GM18868 (cell line): Measurements from ENCODE around the gene MELTF.
"Not testable (repeated sequence)": the region's sequence is repeated elsewhere in the genome, so short reads cannot be mapped to it uniquely, and the experiment has no call there.

ENCODE experiments used
- ATAC-seq: cut with Tn5 transposase; IDR thresholded peaks from one replicate; pipeline ENCODE4 v1.9.1; 2021; ENCODE audit warnings: mild to moderate bottlenecking, moderate library complexity; ENCODE audit not compliant: unreplicated experiment

MELTF gene

DNA sequence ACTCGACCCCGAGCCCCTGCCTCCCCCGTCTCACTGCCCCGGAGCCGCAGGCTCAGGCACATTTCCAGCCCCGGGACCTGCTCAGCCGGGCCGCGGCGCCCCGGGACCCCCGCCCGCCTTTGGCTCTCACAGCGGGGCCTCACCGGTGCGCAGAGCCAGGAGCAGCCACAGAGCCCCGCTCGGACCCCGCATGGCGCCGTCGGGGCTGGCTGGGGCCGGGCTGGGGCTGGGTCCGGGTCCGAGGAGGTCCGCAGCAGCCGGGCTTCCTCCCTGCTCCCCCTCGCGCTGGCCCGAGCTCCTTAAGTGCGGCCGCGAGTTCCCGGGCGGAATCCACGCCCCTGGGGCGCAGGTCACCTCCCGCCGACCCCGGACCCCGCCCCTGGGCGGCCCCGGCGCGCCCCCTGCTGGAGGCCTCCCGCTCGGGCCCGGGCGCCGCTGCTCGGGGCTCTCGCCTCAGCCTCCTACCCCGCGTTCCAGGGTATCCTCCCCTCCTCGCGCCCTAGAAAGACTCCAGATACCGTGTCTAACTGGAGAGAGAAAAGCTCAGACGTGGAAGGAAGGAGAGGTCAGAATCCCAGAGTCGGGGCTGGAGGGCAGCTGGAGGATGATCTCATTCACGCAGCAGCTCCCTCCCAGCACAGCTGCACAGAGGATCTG, at the start of gene MELTF:
Gene MELTF (minus strand): TSS at position 307 of the 657 bp plus-strand sequence. CDS start 115 bp downstream, at position 192.
- peak; percentile 70 for ATAC-seq

DNA sequence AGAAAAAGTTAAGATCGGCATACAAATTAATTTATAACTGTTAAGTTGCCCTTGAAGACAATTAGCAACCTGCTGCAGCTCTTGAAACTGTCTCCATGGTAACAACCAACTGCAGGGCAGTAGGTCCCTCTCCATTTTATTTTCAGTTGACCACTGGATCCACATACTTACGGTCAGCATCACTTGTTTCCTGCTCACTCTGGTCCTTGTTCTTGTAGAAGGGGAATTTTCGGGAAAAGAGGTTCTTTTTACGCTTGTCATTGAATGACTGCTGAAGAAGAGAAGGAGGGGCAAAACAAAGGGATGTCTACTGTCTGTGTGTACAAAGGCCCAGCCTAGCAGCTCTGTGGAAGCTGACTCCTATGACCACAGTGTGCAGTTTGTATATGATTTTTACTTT, 46.8 kb upstream of the MELTF start:
- no peak for ATAC-seq

DNA sequence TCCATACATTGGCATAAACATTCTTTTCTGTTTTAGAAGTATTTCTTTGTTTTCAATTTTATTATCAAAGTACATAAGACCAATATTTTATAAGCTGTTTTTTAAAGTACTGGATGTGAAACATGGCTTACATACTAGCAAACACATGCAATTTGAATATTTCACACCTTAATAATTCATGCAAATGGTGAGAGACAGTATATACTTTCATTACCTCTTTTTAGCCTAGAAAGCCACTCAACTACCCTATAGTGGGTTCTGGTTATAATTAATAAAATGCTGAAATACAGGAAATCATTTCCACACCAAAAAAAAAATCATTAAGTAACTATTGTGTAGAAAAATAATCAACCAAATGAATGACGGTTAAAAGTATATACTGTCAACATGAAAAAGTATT, 38.5 kb upstream of the MELTF start:
- no peak for ATAC-seq

DNA sequence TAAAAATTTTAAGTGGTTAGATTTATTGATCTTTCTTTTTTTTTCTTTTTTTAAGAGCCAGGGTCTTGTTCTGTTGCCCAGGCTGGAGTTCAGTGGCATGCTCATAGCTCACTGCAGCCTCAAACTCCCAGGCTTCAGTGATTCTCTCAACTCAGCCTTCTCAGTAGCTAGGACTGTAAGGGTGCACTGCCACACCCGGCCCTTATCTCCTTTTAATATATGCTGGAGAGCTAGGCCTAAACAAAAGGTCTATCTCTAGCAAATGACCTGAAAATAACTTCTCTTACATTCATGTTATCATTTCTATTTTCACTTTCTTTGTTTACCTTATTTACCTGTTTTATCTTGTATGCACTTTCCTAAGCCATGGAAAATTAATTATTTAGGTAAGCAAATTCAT, 35.2 kb upstream of the MELTF start:
- no peak for ATAC-seq

DNA sequence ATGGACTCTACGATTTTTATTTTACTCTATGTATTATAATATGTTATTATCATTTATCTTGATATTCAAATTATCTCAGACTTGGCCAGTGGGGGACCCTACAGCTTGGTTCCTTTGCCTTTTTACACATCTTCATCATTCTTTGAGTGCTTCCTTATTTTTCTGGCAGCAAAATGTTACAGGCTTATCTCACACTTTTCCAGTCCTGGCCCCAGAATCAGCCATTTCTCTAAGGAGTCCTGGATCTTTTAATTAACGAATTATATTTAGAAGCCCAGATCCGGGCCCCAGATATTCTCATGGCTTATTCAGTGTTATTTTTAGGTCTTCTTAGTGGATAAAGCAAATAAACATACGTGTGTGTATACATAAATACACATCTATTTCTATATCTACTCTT, 32.8 kb upstream of the MELTF start:
- no peak for ATAC-seq

DNA sequence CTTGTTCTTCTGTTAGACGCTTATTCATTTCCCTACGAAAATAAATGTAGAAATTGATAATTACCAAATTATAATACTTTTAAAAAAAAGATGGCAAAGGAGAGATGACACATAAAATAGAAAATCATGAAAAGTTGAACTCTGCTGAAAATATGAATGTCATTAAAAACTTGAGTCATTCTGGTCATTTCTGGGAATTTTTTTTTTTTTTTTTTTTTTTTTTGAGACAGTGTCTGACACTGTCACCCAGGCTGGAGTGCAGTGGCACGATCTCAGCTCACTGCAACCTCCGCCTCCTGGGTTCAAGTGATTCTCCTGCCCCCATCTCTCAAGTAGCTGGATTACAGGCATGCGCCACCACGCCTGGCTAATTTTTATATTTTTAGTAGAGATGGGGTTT, 22.0 kb upstream of the MELTF start:
- peak; percentile 17 for ATAC-seq

DNA sequence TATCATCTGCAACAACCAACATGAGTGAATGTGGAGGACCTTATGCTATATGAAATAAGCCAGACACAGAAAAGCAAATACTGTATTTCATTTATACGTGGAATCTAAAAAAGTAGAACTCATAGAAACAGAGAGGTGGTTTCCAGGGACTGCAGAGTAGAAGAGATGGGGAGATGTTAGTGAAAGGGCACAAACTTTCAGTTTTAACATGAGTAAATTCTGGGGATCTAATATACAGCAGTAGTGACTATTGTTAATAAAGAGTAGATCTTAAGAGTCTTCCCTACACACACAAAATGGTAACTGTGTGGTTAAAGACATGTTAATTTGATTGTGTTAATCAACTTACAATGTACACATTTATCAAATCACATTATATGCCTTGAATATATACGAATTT, 20.9 kb upstream of the MELTF start:
- peak; percentile 69 for ATAC-seq

DNA sequence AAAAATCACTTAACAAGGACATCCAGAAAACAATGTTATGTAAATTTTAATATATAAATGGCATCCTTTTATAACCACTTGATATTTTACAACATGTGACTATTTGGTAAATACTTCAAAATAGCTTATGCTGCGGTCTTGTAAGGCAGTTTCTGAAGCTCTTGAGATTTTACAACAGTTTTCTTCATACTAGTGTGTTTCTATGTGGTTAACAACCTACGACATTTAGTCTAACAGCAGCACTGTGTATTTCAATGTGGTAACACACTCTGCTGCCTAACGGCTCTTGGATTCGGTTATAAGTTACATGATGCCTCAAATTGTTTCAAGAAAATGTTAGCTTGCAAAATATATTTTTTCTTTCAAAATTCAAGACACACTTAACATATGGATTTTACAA, 12.9 kb upstream of the MELTF start:
- no peak for ATAC-seq

DNA sequence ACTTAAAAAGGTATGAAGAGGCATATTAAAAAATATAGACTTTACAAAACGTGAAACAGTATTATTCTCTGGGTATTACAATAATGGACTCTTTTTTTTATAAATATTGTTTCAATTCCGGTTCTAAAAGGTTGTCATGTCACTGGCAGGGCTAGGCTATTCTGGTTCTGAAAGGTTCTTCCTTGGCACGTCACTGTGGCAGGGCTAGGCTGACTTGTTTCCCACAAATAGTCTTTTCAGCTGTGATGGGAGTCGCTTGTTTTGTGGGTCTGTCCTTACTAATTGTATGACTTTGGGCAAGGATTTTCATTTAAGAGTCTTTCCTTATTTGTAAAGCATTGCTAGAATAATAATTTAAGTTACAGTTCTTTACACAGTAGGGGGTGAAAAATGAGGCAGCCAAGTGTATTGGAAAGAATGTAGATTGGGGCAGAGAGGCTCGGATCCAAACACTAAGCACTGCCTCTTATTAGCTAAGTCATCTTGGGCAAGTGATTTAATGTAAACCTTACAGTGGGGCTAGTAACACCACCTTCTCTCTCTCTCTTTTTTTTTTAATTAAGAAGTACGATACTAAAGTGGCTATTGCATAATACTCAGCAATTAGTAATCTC, 12.4 kb upstream of the MELTF start:
- no peak for ATAC-seq

DNA sequence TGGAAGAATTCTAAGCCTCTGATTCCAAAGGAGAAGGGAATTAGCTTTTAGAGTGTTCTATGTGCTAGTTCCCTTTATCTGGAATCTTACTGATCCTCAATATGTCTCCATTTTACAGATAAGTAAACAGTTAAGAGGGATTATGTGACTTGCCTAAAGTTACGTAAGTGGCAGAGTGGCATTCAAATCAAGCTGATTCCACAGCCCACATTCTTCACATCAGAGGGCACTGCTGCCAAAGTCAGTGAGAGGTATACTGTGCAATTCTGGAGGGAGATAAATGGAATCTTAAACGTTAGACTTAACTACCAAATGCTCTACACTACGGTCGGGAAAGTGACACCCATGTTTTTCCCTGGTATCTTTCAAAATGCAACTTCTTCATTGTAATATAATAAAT, 11.0 kb upstream of the MELTF start:
- no peak for ATAC-seq

DNA sequence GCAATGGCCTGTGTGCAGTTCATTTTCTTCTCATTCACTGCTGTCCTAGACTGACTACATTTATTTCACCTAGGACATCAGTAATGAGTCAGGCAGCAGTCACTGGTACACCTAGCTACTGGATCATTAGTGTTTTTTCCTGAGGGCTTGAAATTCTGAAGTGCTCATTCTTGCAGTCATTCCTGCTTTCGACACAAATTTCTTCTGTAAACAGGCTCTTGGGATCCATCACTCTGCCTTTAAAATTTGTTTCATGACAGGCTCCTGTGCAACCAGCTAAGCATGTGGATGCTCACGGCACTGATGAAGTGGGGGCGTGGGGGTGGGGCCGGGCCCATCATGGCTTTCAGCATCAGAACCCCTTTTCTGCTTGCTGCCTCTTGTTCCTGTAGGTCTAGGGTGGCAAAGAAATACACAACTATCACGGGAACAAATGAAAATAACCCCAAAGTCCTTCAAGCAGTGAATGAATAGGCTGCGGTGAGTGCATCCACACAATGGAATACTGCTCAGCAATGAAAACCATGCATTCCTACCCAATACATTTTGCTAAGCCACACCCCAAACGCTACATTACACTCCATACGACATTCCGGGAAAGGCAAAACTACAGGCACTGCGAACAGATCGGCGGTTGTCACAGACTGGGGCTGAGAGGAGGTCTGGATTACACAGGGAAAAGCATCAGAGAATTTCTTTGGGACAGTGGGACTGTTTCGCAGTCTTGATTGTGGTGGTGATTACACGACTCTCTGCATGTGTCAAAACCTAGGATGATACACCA, 9.3 kb upstream of the MELTF start:
- no peak for ATAC-seq

DNA sequence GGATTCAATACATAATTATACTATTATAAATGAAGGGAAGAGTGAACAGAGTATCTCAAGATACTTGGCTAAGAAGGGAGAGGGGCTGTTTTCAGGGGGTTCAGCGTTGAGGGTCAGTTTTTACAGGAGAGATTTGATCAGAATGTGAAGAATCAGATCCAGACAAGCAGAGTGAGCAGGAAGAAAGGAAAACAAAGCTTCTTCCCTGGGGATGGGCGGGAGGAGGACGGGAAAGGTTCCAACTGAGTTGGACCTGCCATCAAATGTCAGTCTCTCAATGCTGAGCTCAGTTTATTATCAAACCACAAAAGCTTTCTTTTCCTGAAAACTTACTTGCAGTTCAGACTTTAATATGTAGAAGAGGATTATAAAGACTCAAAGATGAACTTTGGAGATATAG, 6.0 kb upstream of the MELTF start:
- no peak for ATAC-seq

DNA sequence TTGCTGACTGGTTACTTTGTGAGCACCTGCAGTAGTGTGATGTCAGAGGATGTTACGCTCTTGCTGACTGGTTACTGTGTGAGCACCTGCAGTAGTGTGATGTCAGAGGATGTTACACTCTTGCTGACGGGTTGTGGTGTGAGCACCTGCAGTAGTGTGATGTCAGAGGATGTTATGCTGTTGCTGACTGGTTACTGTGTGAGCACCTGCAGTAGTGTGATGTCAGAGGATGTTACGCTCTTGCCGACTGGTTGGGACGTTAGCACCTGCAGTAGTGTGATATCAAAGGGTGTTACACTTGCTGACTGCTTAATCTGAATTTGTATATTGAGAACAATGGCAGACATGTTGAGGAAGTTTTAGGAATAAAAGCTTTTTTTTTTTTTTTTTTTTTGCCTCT, 5.2 kb upstream of the MELTF start:
- ATAC-seq, result not testable (repeated sequence)

DNA sequence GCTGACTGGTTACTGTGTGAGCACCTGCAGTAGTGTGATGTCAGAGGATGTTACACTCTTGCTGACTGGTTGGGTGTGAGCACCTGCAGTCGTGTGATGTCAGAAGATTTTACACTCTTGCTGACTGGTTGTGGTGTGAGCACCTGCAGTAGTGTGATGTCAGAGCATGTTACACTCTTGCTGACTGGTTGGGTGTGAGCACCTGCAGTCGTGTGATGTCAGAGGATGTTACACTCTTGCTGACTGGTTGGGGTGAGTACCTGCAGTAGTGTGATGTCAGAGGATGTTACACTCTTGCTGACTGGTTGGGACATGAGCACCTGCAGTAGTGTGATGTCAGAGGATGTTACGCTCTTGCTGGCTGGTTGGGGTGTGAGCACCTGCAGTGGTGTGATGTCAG, 4.1 kb upstream of the MELTF start:
- ATAC-seq, result not testable (repeated sequence)

DNA sequence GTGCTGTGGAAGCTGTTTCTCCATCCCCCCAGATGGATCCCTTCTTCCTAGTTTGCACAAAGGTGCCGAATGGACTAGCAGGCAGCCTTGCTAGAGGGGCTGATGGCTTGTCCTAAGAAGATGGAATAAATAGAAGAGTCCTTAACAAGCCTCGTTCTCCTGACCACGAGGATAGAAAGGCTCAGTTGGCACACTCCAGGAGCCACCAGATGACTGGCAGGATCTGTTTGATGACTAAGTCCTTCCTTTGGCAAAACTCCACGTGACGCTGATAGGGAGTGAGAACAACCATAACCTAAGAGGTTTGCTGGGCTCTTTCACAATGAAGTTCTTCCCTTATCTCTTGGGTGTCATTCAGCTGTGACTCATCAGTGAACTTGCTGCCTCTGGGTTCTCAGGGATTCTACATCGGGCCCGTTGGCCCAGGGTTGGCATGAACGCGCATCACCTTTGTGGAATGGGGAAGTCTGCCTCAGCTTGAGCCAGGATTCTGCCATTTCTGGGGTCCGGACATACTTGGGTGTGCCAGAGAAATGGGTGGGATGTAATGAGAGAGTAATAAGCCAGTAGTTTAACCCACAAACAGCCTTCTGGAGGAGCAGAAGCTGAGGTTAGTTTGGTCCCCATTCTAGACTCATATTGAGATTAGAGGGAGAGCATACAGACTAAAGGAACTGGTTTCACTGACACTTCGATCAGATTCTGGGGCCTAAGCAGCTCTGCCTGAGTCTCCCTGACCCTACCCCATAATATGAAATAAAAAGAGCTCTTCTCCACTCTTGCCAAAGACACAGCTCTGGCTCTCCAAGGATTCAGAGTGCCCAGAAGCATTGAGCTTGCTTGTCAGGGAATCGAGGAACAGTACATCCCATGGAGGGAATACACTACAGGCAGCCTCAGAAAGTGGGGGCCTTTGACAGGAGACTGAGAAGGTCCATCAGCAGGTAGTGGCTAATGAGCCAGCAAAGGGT, 2.0 kb upstream of the MELTF start:
- ATAC-seq, result no peak

DNA sequence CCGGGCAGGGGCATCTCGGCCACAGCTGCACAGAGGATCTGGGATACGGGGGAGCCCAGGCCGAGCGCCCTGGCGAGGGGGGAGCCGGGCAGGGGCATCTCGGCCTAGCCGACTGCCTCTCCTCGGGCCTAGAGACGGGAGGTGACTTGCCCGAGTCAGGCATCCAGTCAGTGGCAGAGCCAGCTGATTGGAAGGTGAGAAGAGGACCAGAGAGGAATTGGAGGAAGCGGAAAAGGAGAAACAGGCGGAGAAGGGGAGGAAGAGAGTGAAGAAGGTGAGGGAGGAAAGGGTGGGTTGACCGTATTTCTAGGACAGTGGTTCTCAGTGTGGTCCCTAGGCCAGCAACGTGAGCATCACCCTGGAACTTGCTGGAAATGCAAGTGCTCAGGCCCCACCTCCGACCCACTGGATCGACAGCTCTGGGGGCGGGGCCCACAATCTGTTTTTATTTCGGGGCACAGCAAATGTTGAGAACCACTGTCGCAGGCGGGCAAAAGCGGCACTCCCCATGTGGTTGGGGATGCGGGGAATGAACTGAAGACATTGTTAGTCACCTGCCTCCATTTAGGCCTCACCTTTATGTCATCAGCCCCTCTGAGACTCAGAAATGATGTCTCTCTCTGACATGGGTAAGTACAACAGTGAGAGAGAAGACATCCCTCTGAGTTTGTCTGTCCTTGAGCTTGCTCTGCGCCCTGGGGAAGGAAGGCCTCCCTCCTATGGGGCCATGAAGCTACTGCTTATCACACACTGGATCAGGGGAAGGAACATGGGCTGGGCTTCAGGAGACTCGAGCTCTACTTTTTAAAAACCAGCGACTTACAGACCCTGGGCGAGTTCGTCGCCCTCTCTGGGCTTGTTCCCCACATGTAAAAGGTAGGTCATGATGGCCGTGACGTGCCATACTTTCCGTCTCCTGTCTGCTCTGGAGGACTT, 1.0 kb upstream of the MELTF start:
- no peak for ATAC-seq

DNA sequence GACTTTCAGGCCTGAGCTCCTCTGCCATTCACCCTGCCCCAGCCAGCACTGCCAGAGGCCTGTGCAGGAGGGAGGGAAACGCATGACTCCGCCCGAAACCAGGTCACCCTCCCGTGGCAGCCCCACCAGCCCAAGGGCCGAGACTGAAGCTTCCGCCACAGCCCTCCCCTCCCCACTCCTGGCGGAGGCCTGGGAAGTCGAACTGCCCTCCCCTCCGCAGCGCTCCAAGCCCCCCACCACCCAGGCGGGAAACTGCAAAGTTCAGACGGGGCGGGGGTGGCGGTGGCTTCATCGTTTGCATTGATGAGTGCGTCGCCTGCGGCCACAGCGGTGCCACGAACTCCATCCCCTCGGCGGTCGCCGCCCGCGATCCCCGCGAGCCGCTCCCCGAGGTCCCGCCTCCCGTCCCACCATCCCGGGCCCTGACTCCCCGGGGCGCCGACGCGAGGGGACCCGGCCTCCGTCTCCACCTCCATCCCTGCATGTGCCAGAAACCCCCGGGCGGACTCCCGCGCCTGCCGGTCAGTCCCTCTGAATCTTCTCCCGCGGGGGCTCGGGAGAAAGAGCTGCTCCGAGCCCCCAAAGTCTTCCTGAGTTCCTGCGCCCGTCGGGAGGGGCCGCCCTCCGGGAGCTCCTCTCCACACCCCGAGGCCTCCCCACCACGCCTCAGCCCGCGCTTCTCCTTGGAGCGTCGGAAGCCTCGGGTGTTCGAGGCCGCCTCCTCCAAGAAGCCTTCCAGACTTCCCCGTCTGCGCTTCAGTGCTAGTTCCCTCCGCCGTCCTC, 698 bp downstream of the MELTF start:
- peak; percentile 12 for ATAC-seq

DNA sequence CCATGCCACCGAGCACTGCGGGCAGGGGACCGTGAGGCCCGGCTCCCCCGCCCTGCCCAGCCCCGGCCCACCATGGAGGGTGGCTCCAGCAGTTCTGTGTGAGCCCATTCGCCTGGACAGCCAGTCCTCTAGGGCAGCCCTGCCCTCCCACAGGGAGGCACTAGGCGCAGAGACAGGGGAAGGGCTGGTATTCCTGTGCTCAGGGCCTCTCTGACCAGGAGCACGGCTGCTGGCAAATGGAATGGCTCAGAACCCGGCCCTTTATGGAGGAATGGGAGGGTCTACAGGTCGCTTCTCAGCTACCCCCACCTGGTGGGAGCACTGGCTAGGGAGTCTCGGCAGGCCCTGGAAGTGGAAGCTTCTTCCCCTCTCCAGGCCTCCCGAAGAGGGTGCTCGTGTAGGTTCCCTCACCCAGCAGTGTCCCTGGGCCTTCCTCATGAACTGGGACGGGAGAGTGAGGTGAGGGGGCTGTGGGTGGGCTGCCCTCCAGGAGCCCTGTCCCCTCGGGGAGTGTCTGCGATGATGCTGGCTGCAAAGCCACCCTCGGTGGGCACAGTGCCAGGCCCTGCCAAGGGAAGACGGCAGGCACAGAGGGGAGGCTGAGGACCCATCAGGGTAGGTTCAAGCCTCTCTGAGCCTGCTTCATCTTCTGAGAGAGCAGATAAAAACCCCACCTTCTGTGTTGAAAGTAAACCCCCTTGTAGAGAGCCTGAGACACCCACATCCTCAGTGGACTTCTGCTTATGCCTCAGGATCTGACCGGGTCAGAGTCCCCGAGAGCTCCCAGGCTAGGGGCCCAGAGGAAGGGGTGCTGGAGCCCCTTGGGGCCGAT, 1.5 kb downstream of the MELTF start:
- no peak for ATAC-seq
